Karpas-422 (cell line): ENCODE measurements around the gene HSD17B11. TPM values are rescaled to one million over a fixed set of nuclear protein-coding genes. Genes with fewer than 3 reads are reported as not detected.
"Not testable (repeated sequence)": the region's sequence is repeated elsewhere in the genome, so short reads cannot be mapped to it uniquely, and the experiment has no call there.

Source experiments
- DNase-seq: peaks from one replicate; pipeline ENCODE4 v3.0.0-alpha.2; 2015
- H2AFZ ChIP-seq: fragments of 200-600 bp; sonication (generic); 2 replicates; pipeline ENCODE4 v1.6.1; 2014; ENCODE audit warnings: antibody characterized with exemption, low read length, mixed read lengths
- H3K27ac ChIP-seq: fragments of 200-600 bp; sonication (generic); 2 replicates; pipeline ENCODE4 v1.5.1; 2014; ENCODE audit warnings: mild to moderate bottlenecking, low read length, moderate library complexity
- H3K27me3 ChIP-seq: fragments of 200-600 bp; sonication (generic); 2 replicates; pipeline ENCODE4 v1.6.1; 2014; ENCODE audit warnings: low read length, mixed read lengths
- H3K36me3 ChIP-seq: fragments of 200-600 bp; sonication (generic); 2 replicates; pipeline ENCODE4 v1.6.1; 2014; ENCODE audit warnings: low read length, mixed read lengths; ENCODE audit not compliant: insufficient read depth
- H3K4me1 ChIP-seq: fragments of 200-600 bp; sonication (generic); 2 replicates; pipeline ENCODE4 v1.6.1; 2014; ENCODE audit warnings: mild to moderate bottlenecking, low read length, mixed read lengths
- H3K4me2 ChIP-seq: fragments of 200-600 bp; sonication (generic); 2 replicates; pipeline ENCODE4 v1.6.1; 2014; ENCODE audit warnings: low read length, low read depth, mild to moderate bottlenecking; ENCODE audit not compliant: poor library complexity, severe bottlenecking
- H3K4me3 ChIP-seq: fragments of 200-600 bp; sonication (generic); 2 replicates; pipeline ENCODE4 v1.5.1; 2014; ENCODE audit warnings: mild to moderate bottlenecking, antibody characterized with exemption, low read length, mixed read lengths
- H3K79me2 ChIP-seq: fragments of 200-600 bp; sonication (generic); 2 replicates; pipeline ENCODE4 v1.6.1; 2014; ENCODE audit warnings: mild to moderate bottlenecking, low read length, mixed read lengths
- H3K9ac ChIP-seq: fragments of 200-600 bp; sonication (generic); 2 replicates; pipeline ENCODE4 v1.6.0; 2014; ENCODE audit warnings: low read length
- H3K9me2 ChIP-seq: fragments of 200-600 bp; sonication (generic), shearing (Covaris generic); replicated peaks from 2 replicates; pipeline ENCODE4 v1.6.0; 2014; ENCODE audit warnings: mild to moderate bottlenecking, low read length, moderate library complexity; ENCODE audit not compliant: insufficient read depth
- H3K9me3 ChIP-seq: fragments of 300-700, 200-600 bp; sonication (generic); 2 replicates; pipeline ENCODE4 v1.6.1; 2014; ENCODE audit warnings: low read length, mixed read lengths
- H4K20me1 ChIP-seq: fragments of 200-600 bp; sonication (generic); 2 replicates; pipeline ENCODE4 v1.6.1; 2014; ENCODE audit warnings: mild to moderate bottlenecking, antibody characterized with exemption, low read length, low read depth; ENCODE audit not compliant: insufficient read depth
- total RNA-seq: library from RNA; depleted of rRNA; stranded (reverse); fragments of >200 nt; shearing (Covaris generic); gene quantifications from 2 replicates; pipeline ENCODE4 v1.2.3, GENCODE V29; 2014; ENCODE audit warnings: low replicate concordance

Gene HSD17B11
- total RNA-seq, 1 experiment from 2014 or later = 31.0 TPM

DNA sequence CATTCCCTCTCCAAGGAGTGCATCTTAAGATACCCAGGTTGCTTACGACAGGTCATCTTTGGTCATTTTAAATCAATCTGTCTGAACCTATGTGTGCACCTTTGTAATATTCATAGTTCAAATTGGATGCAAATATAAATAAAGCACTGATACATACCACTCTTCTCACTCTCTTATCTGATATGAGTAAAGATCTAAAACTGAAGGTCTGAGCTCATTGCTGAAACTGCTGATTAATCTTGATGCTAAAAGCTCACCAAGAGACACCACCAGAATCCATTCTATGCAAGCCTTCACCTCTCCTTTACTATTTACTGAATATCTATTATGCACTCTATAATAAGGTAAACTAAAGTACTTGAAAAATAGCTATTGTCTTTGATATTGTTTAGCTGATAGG, 84.9 kb downstream of the HSD17B11 start:
- H2AFZ ChIP-seq = no peak overlapping the region
- no peak for DNase-seq
- no peaks in the 10 kb centered on the region for H3K9me2 ChIP-seq
- no peaks in the 10 kb centered on the region for H3K9me3 ChIP-seq
- peaks cover 2% of the 10 kb centered on the region; the same call in 1 of the 2 replicates for H3K4me1 ChIP-seq
- H3K79me2 ChIP-seq = no peaks in the 10 kb centered on the region
- no peaks in the 10 kb centered on the region for H3K36me3 ChIP-seq
- H3K9ac ChIP-seq = no peak overlapping the region
- H3K4me2 ChIP-seq = no peak overlapping the region
- no peak overlapping the region for H3K27ac ChIP-seq
- H3K27me3 ChIP-seq = no peaks in the 10 kb centered on the region
- no peaks in the 10 kb centered on the region for H4K20me1 ChIP-seq
- H3K4me3 ChIP-seq = no peak overlapping the region

GRCh38 chr4:87305562-87305961, 85.4 kb downstream of the HSD17B11 start:
- no peak overlapping the region for H3K4me3 ChIP-seq
- no peaks in the 10 kb centered on the region for H3K79me2 ChIP-seq
- no peak overlapping the region for H3K27ac ChIP-seq
- no peaks in the 10 kb centered on the region for H3K27me3 ChIP-seq
- no peaks in the 10 kb centered on the region for H4K20me1 ChIP-seq
- no peak overlapping the region for H3K4me2 ChIP-seq
- DNase-seq = no peak
- no peaks in the 10 kb centered on the region for H3K9me2 ChIP-seq
- H3K36me3 ChIP-seq = no peaks in the 10 kb centered on the region
- H2AFZ ChIP-seq = no peak overlapping the region
- peaks cover 2% of the 10 kb centered on the region; the same call in 1 of the 2 replicates for H3K4me1 ChIP-seq
- no peak overlapping the region for H3K9ac ChIP-seq
- H3K9me3 ChIP-seq = no peaks in the 10 kb centered on the region

DNA sequence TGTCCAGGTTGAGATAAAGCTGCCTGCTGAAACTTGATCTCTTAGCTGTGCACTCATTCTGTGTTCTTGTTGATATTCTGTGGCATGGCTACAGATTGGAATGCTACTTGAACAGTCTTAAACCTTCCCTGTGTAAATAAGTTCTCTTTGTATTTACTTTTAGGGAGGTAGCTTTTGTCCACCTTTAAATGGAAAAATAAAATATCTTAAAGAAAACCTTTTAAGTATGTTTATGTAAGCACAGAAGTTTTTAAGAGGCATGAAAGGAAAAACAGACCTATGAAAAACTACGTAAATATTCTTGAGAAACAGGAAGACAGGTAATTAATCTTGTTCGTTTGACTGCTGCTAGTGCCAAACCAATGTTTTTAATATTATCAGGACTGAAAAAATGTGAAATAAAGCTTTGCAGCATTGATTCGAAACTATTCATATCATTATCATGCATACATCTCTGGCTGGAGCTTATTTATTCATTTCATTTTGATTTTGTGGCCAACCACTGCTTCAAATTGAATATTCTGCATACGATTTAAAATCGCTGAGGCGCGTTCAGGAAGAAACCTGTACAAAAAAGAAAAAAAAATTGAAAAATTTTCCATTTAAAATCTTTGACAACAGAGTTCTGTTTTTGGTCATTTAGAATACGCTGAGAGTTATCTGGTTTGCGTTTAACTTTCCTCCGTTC, 86.1 kb downstream of the HSD17B11 start:
- no peak overlapping the region for H3K9ac ChIP-seq
- H4K20me1 ChIP-seq = no peaks in the 10 kb centered on the region
- H3K4me3 ChIP-seq = no peak overlapping the region
- no peaks in the 10 kb centered on the region for H3K36me3 ChIP-seq
- no peaks in the 10 kb centered on the region for H3K79me2 ChIP-seq
- H3K27ac ChIP-seq = no peak overlapping the region
- H3K4me2 ChIP-seq = no peak overlapping the region
- H3K4me1 ChIP-seq = peaks cover 2% of the 10 kb centered on the region; the same call in 1 of the 2 replicates
- H2AFZ ChIP-seq = no peak overlapping the region
- DNase-seq = no peak
- no peaks in the 10 kb centered on the region for H3K9me3 ChIP-seq
- H3K9me2 ChIP-seq = no peaks in the 10 kb centered on the region
- H3K27me3 ChIP-seq = no peaks in the 10 kb centered on the region

DNA sequence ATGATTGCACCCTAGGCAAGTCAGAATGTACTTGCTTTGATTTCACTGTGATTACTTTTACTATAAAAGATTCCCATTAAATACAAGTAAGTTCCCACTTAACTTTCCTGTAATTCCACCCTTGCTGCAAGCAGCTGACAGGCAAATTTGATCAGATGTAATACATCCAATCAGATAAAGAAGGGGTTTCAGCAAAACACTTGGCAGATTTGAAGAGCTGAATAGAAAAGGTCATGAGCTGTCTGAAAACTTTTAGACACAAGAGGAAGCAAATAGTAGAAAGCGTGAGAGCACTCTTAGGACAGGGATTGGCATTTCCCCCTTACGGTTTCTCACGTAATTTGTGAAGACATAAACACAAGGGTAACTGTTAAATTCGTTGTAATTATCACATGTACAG, 91.1 kb downstream of the HSD17B11 start:
- H3K9ac ChIP-seq = no peak overlapping the region
- no peaks in the 10 kb centered on the region for H3K27me3 ChIP-seq
- H2AFZ ChIP-seq = no peak overlapping the region

DNA sequence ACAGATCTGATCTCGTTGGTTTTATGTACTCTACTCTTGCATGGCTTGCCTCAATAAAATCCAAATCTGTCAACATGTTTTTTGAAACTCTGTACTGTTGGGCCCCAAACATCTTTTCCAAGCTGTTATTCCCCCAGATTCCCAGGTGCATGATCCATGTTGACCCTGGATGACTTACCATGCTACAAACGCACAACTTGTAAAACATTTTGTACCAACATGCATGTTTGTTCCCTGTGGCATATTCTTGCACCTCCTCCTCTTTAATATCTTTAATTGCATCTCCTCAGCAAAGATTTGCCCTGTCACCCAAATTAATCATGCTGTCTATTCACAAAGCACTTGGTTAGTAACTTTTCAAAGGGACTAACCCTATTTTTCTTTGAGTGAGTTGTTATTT, 92.6 kb downstream of the HSD17B11 start:
- H4K20me1 ChIP-seq = no peaks in the 10 kb centered on the region
- H3K36me3 ChIP-seq = no peaks in the 10 kb centered on the region
- H3K9me2 ChIP-seq = no peaks in the 10 kb centered on the region
- no peak overlapping the region for H3K4me2 ChIP-seq
- DNase-seq = no peak
- no peaks in the 10 kb centered on the region for H3K9me3 ChIP-seq
- H2AFZ ChIP-seq = no peak overlapping the region
- H3K27ac ChIP-seq = no peak overlapping the region
- no peaks in the 10 kb centered on the region for H3K27me3 ChIP-seq
- no peak overlapping the region for H3K4me3 ChIP-seq
- no peaks in the 10 kb centered on the region for H3K4me1 ChIP-seq
- H3K79me2 ChIP-seq = no peaks in the 10 kb centered on the region
- H3K9ac ChIP-seq = no peak overlapping the region

More for the DNA sequence above, 91.1 kb downstream of the HSD17B11 start:
- H3K4me3 ChIP-seq = no peak overlapping the region
- H3K4me2 ChIP-seq = no peak overlapping the region
- no peak for DNase-seq
- no peaks in the 10 kb centered on the region for H3K36me3 ChIP-seq
- no peaks in the 10 kb centered on the region for H3K4me1 ChIP-seq
- H3K9me3 ChIP-seq = no peaks in the 10 kb centered on the region
- H3K79me2 ChIP-seq = no peaks in the 10 kb centered on the region
- H3K9me2 ChIP-seq = no peaks in the 10 kb centered on the region
- H3K27ac ChIP-seq = no peak overlapping the region
- no peaks in the 10 kb centered on the region for H4K20me1 ChIP-seq

DNA sequence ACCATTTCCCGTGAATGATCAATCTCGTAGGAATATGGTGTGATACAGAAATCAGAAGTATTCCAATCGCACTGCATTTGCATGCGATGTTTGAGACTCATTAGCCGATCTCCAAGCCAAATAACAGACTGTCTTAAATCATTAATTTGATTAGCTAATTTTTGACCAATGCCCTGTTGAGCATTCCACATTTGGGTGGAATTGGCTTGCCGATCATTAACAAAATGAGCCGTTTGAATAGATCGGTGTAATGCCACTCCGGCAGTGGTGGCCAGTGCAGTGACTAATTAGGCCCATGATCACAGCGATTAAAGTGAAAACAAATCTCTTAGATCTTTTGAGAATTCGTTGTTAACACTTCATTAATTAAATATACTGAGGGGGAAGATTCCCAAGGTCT, 96.1 kb downstream of the HSD17B11 start:
- H3K9me2 ChIP-seq, H2AFZ ChIP-seq, H3K9me3 ChIP-seq, H3K4me3 ChIP-seq, H3K79me2 ChIP-seq, H4K20me1 ChIP-seq, H3K27ac ChIP-seq, DNase-seq, H3K4me2 ChIP-seq, H3K4me1 ChIP-seq, H3K36me3 ChIP-seq, H3K27me3 ChIP-seq, H3K9ac ChIP-seq: not testable (repeated sequence)

DNA sequence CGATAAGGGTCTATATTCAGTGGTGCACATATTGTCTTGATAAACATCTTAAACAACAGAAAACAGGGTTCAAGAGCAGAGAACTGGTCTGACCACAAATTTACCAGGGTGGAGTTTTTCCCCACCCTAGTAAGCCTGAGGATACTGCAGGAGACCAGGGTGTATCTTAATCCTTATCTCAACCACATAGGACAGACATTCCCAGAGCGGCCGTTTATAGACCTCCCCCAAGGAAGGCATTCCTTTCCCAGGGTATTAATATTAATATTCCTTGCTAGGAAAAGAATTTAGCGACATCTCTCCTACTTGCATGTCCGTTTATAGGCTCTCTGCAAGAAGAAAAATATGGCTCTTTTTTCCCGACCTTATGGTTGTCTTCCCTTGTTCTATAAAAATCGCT, 97.1 kb downstream of the HSD17B11 start:
- not testable (repeated sequence) for H3K9me2 ChIP-seq, H3K27ac ChIP-seq, H3K79me2 ChIP-seq, H4K20me1 ChIP-seq, H3K27me3 ChIP-seq, H2AFZ ChIP-seq, H3K9me3 ChIP-seq, H3K36me3 ChIP-seq, H3K4me1 ChIP-seq, DNase-seq, H3K9ac ChIP-seq, H3K4me3 ChIP-seq, H3K4me2 ChIP-seq

DNA sequence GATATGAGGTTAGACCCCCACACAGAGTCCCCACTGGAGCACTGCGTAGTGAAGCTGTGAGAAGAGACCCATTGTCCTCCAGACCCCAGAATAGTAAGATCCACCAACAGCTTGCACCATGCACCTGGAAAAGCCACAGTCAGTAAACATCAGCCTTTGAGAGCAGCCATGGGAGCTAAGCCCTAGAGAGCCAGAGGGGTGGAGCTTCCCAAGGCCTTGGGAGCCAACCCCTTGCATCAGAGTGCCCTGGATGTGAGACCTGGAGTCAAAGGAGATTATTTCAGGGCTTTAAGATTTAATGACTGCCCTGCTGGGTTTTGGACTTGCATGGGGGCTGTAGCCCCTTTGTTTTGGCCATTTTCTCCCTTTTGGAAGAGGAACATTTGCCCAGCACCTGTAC, 104.0 kb downstream of the HSD17B11 start:
- Histone ChIP-seq H3K4me3 (no peak overlapping the region), H3K27me3 (no peaks in the 10 kb centered on the region), H3K9me3 (no peaks in the 10 kb centered on the region), H2AFZ (no peak overlapping the region), H3K9me2 (no peaks in the 10 kb centered on the region), H3K36me3 (no peaks in the 10 kb centered on the region), H3K4me1 (no peaks in the 10 kb centered on the region), H3K27ac (no peak overlapping the region), H4K20me1 (no peaks in the 10 kb centered on the region), H3K4me2 (no peak overlapping the region), H3K79me2 (no peaks in the 10 kb centered on the region), H3K9ac (no peak overlapping the region)
- DNase-seq = no peak
